RWPE2 (cell line): Measurements from ENCODE around the gene CIC.
"Not testable (repeated sequence)": the region's sequence is repeated elsewhere in the genome, so short reads cannot be mapped to it uniquely, and the experiment has no call there.

Source experiments
- ATAC-seq: fragments of 200-7000 bp; cut with Tn5 transposase; 3 replicates; pipeline ENCODE4 v1.9.1; 2021; ENCODE audit warnings: low read depth
- DNase-seq: peaks from one replicate; pipeline ENCODE4 v3.0.0-alpha.2; 2020; ENCODE audit warnings: low spot score
- H3K27ac ChIP-seq: fragments of 450-650 bp; 2 replicates; pipeline ENCODE4 v1.5.1; 2017; ENCODE audit warnings: mild to moderate bottlenecking; ENCODE audit not compliant: poor library complexity, severe bottlenecking
- H3K27me3 ChIP-seq: fragments of 250-450 bp; sonication (Bioruptor Pico); 2 replicates; pipeline ENCODE4 v1.5.1; 2021; ENCODE audit warnings: mild to moderate bottlenecking, moderate library complexity; ENCODE audit not compliant: insufficient read depth, poor library complexity, severe bottlenecking
- H3K36me3 ChIP-seq: fragments of 250-450 bp; sonication (Bioruptor Pico); 2 replicates; pipeline ENCODE4 v1.5.1; 2020; ENCODE audit warnings: low read depth, mild to moderate bottlenecking, moderate library complexity
- H3K4me1 ChIP-seq: fragments of 250-450 bp; sonication (Bioruptor Pico); 2 replicates; pipeline ENCODE4 v1.5.1; 2021; ENCODE audit warnings: mild to moderate bottlenecking, moderate library complexity; ENCODE audit not compliant: insufficient read depth, poor library complexity, severe bottlenecking
- H3K4me3 ChIP-seq: fragments of 250-450 bp; sonication (Bioruptor Pico); 2 replicates; pipeline ENCODE4 v1.5.1; 2021; ENCODE audit warnings: mild to moderate bottlenecking, moderate library complexity; ENCODE audit not compliant: severe bottlenecking
- H3K9me3 ChIP-seq: fragments of 250-450 bp; sonication (Bioruptor Pico); 2 replicates; pipeline ENCODE4 v1.5.1; 2021; ENCODE audit warnings: mild to moderate bottlenecking, moderate library complexity; ENCODE audit not compliant: severe bottlenecking
- CTCF ChIP-seq: fragments of 450-650 bp; IDR thresholded peaks from one replicate; pipeline ENCODE4 v1.5.1; 2017; ENCODE audit warnings: mild to moderate bottlenecking, moderate library complexity; ENCODE audit not compliant: poor library complexity, severe bottlenecking

CIC gene

DNA sequence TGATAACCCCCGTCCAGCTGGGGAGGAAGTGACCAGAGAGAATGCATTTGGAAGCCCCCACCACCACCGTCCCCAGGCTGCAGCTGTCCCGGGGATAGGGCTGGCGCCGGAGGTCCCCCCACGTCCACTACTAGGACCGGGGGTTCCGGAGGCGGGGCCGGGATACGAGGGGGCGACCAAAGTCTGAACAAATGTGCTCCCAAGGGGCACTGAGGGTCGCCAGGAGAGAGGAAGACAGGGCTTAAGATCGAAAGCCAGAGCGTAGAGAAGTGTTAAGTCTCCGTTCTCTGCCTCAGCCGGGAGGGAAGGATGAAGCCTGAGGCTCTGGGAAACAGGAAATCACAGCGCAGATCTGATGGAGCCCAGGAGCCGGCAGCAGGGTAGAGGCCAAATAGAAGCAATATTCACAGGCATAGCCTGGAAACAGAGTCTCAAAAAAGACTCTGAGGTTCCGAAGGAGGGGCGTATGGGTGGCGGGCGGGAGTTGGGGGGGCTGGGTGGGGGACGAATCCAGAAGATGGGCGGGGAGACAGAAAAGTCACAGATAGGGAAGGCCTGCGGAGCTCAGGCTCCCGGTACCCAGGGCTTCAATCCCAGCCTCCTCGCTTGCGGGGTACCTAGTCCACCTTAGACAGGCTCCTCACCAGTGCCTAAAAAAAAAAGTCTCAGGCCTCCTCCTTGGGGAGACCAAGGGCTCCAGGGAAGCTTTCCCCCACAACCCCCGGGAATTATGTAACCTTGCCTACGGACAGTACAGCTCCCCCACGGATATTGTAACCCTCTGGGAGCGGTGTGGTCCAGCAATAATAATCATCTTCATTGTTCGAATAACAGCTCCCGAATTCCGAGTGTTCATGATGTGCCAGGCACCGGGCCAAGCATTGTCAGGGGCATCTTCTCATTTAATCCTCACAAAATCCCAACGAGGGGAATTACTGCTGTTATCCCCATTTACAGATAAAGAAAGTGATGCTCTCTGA lies 13.0 kb upstream of the CIC start:
- 0 out of 2 replicates have a peak, but pooled peaks cover 5% of the 10 kb centered on the region for H3K36me3 ChIP-seq
- ATAC-seq (peak; percentile 52), DNase-seq (no peak)
- H3K27ac ChIP-seq, result peak overlapping the region; percentile 96
- no peak for TF ChIP-seq CTCF
- H3K4me3 ChIP-seq, result peak overlapping the region; percentile 79
- H3K4me1 ChIP-seq, result peaks cover 7% of the 10 kb centered on the region
- H3K27me3 ChIP-seq, result no peaks in the 10 kb centered on the region
- no peaks in the 10 kb centered on the region for H3K9me3 ChIP-seq

- not testable (repeated sequence) for ATAC-seq, H3K27me3 ChIP-seq, H3K4me1 ChIP-seq, H3K4me3 ChIP-seq, H3K9me3 ChIP-seq, H3K27ac ChIP-seq, H3K36me3 ChIP-seq, DNase-seq
Observed at GRCh38 chr19:42257842-42258241, 11.2 kb upstream of the CIC start.

- no peak for ATAC-seq
- no peaks in the 10 kb centered on the region for H3K9me3 ChIP-seq
- no peaks in the 10 kb centered on the region for H3K4me1 ChIP-seq
- DNase-seq, result no peak
- no peaks in the 10 kb centered on the region for H3K36me3 ChIP-seq
- TF ChIP-seq CTCF, result no peak
- no peak overlapping the region for H3K4me3 ChIP-seq
- H3K27ac ChIP-seq, result no peak overlapping the region
- no peaks in the 10 kb centered on the region for H3K27me3 ChIP-seq
Observed at GRCh38 chr19:42261763-42262162, 7.3 kb upstream of the CIC start.

GRCh38 chr19:42266105-42266504 lies 2.9 kb upstream of the CIC start:
- H3K4me1 ChIP-seq, H3K9me3 ChIP-seq, H3K27me3 ChIP-seq, DNase-seq, ATAC-seq, H3K27ac ChIP-seq, H3K36me3 ChIP-seq, H3K4me3 ChIP-seq: not testable (repeated sequence)

DNA sequence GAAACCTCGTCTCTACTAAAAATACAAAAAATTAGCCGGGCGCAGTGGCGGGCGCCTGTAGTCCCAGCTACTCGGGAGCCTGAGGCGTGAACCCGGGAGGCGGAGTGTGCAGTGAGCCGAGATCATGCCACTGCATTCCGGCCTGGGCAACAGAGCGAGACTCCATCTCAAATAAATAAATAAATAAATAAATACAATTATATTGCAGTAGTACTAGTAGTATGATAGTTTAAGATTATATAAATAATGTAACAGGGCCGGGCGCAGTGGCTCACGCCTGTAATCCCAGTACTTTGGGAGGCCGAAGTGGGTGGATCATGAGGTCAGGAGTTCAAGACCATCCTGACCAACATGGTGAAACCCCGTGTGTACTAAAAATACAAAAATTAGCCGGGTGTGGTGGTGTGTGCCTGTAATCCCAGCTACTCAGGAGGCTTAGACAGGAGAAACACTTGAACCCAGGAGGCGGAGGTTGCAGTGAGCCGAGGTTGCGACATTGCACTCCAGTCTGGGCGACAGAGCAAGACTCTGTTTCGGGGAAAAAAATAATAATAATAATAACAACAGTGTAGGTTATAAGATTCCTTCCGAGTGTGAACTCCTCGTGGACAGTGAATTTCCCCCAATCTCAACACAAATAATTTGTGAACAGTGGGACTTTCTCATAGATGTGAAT lies 2.0 kb upstream of the CIC start:
- H3K4me3 ChIP-seq, DNase-seq, H3K4me1 ChIP-seq, H3K36me3 ChIP-seq, ATAC-seq, H3K27me3 ChIP-seq, H3K9me3 ChIP-seq: not testable (repeated sequence)
- peak overlapping the region; percentile 98 for H3K27ac ChIP-seq

DNA sequence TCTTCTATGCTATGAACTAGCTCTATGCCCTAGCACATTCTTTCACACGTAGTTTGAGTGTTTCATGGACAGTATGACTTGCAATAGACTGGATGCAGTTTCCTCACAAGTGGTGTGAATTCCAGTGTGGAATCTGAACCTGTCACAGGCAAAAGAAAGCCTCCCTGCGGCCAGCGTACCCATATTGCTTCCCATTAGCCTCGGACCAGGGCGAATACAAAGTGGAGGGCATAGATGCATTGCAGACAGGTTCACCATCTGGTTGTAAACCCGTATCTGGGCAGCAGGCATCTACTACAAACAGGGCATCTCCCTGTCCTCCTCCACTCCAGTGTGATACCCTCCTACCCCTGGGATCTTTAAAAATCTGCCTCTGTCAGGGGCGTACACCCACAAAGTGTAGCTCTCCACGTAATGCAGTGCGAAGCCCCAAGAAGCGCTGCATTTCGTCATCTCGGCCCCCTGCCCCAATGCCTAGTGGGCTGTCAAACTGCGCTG lies 1.4 kb upstream of the CIC start:
- no peak for TF ChIP-seq CTCF
- Histone ChIP-seq H3K36me3 (no peaks in the 10 kb centered on the region), H3K4me1 (peaks cover 5% of the 10 kb centered on the region), H3K4me3 (peak overlapping the region; percentile 84), H3K27me3 (no peaks in the 10 kb centered on the region), H3K9me3 (no peaks in the 10 kb centered on the region), H3K27ac (peak overlapping the region; percentile 98)
- no peak for DNase-seq
- no peak for ATAC-seq
